Transverse colon (tissue), 3 donors: ENCODE data around the gene FBXW10B.

Experiments used
- CTCF ChIP-seq, 5 experiments: fragments of 200-600 bp in 3 of 5; fragments of 450-650 bp in 2 of 5; sonication (generic) in 3 of 5; IDR thresholded peaks; 1 replicate in 2 of 5; 2 replicates in 3 of 5; pipeline ENCODE4 v1.5.1; 2016 to 2017; ENCODE audit warnings: antibody characterized with exemption in 5 of 5, inconsistent platforms in 3 of 5, mild to moderate bottlenecking in 2 of 5, moderate library complexity in 1 of 5
- POLR2A ChIP-seq: fragments of 450-650 bp; IDR thresholded peaks from one replicate; pipeline ENCODE4 v1.6.1; 2016; ENCODE audit warnings: antibody characterized with exemption, mild to moderate bottlenecking, moderate library complexity

DNA sequence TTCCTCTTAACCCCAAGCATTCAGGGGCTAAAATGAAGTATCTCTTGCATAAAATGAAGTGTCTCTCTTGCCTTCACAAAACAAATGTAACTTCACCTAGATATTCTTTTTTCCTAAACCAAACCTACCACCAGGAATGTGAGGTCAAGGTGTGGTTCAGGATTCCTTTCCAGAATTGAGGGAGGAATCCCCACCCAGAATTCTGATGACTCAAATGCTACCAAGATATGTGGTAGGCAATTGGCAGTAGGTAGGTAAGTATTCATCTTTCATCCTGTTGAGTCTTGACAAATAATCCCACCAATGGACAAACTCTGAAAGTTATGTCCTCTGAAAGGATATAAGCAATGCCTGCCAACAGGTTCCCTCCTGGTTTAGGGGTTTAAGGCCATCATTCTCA lies 38.4 kb upstream of the FBXW10B start:
- TF ChIP-seq CTCF (IDR thresholded peaks at IDR 0.05) = no peak
- no peak for TF ChIP-seq POLR2A
